T-helper 1 cell treated with Interleukin-12 subunit alpha and Interleukin-12 subunit beta and Interleukin-4 antibody, amounts not matched to agents 30 μg/mL and 1 μg/mL, for 36 hours (primary cell): Measurements from ENCODE around the gene PCDH15.
"Not testable (repeated sequence)": the region's sequence is repeated elsewhere in the genome, so short reads cannot be mapped to it uniquely, and the experiment has no call there.

Source experiments
- H3K27ac Mint-ChIP-seq: one replicate; pipeline ENCODE4 v1.8.0; 2021; ENCODE audit warnings: mild to moderate bottlenecking, mixed read lengths
- H3K27me3 Mint-ChIP-seq: one replicate; pipeline ENCODE4 v1.8.0; 2021; ENCODE audit warnings: low read depth, mixed read lengths
- H3K36me3 Mint-ChIP-seq: one replicate; pipeline ENCODE4 v1.8.0; 2021; ENCODE audit warnings: low read depth, mixed read lengths
- H3K4me1 Mint-ChIP-seq: one replicate; pipeline ENCODE4 v1.8.0; 2021; ENCODE audit warnings: low read depth, mixed read lengths
- H3K4me3 Mint-ChIP-seq: one replicate; pipeline ENCODE4 v1.8.0; 2021; ENCODE audit warnings: mild to moderate bottlenecking, moderate library complexity, mixed read lengths
- H3K9me3 Mint-ChIP-seq: one replicate; pipeline ENCODE4 v1.8.0; 2021; ENCODE audit warnings: mixed read lengths

Gene PCDH15

DNA sequence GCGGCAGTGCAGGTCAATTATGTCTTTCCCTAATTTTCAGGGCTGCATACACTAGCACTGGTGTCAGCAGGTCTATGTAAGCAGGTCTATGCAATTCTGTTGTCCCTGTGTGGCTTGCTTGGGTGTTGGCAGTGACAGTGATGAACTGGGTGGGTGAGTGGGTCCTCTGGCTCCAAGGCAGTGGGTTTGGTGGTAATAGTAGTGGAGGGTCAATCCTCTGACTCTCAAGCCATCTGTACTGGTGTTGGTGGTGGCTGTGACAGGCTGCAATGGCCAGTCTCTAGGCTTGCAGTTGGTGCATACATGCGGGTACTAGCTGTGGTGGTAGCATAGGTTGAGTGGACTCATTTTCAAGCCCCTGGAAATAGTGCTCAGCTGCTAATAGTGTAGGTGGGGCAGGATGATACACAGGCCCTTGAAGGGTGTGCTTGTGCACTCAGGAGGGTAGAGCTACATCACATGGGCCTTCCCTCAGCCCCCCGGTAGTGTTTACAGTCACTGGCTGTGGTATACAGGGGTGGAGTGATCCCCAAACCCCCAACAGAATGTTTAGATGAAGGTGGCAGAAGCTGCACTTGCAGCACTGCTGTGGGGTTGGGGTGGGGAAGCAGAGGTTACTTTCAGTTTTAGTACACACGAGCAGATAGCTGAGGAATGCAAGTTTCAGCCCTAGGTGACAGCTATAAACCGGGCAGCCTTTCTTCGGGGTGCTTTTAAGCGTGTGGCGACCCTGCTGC is 331.3 kb downstream of the PCDH15 start:
- Mint-ChIP-seq H3K36me3 (no peaks in the 10 kb centered on the region), H3K4me3 (no peak overlapping the region), H3K9me3 (peaks cover 3% of the 10 kb centered on the region), H3K4me1 (no peaks in the 10 kb centered on the region), H3K27ac (no peak overlapping the region), H3K27me3 (no peaks in the 10 kb centered on the region)

DNA sequence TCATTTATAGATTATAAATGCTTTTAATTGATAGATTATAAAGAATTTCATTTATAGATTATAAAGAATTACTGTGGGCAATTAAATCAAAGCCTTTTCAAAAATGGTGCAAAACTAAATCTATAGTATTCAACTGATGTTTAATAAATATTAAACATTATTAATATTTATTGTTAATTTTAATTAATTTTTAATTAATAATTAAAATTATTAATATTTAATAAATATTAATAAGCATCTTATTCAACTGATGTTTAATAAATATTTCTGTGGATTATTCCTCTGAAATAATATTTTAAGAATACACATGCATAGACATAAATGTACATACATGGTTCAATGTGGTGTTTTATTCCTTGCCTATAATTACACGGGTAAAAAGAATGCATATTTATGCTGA is 346.8 kb downstream of the PCDH15 start:
- Mint-ChIP-seq H3K9me3 (peaks cover 5% of the 10 kb centered on the region), H3K4me1 (no peaks in the 10 kb centered on the region), H3K4me3 (no peak overlapping the region), H3K36me3 (no peaks in the 10 kb centered on the region), H3K27ac (no peak overlapping the region), H3K27me3 (no peaks in the 10 kb centered on the region)

DNA sequence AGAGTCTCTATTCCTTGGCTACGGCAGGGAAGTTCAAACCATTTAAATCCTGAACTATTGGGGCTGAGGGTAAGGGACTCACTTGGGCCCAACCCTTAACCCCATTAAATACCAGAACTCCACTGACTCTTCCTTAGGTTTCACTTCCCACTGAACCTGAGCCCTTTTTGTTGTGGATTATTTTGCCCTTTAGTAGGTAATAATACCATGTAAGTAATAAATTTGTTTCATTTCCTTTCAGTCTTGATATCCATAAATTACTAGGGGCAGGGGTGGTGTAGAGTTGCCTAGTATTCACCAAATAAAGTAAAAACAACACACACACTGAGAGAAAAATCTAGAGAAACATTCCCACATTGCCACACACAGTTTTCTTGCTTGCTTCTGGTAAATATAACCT is 352.0 kb downstream of the PCDH15 start:
- Mint-ChIP-seq H3K4me1 (no peaks in the 10 kb centered on the region), H3K36me3 (no peaks in the 10 kb centered on the region), H3K27me3 (no peaks in the 10 kb centered on the region), H3K4me3 (no peak overlapping the region), H3K9me3 (no peaks in the 10 kb centered on the region), H3K27ac (no peak overlapping the region)

DNA sequence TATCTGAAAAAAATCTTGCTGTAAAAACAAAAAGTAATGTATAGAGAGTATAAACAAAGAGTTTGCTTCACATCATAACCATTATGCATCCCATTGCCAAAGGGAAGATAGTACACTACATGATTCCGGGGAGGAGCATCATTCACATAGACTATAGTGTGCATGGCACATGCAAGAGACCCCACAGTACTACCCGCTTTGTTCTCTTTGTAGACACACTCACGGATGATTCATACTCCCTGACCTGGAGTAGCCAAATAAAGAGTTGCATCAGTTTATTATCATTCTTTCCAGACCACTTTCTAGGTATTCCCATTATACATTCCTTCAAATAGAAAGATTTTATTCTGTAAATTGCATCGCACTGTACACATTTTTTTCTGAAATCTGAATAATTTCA is 356.9 kb downstream of the PCDH15 start:
- H3K4me1 Mint-ChIP-seq, result no peaks in the 10 kb centered on the region
- H3K27ac Mint-ChIP-seq, result no peak overlapping the region
- H3K27me3 Mint-ChIP-seq, result no peaks in the 10 kb centered on the region
- no peak overlapping the region for H3K4me3 Mint-ChIP-seq
- H3K36me3 Mint-ChIP-seq, result no peaks in the 10 kb centered on the region
- no peaks in the 10 kb centered on the region for H3K9me3 Mint-ChIP-seq

GRCh38 chr10:54441275-54441674 is 359.8 kb downstream of the PCDH15 start:
- Mint-ChIP-seq H3K4me3 (no peak overlapping the region), H3K9me3 (no peaks in the 10 kb centered on the region), H3K27ac (no peak overlapping the region), H3K27me3 (no peaks in the 10 kb centered on the region), H3K4me1 (no peaks in the 10 kb centered on the region), H3K36me3 (no peaks in the 10 kb centered on the region)

DNA sequence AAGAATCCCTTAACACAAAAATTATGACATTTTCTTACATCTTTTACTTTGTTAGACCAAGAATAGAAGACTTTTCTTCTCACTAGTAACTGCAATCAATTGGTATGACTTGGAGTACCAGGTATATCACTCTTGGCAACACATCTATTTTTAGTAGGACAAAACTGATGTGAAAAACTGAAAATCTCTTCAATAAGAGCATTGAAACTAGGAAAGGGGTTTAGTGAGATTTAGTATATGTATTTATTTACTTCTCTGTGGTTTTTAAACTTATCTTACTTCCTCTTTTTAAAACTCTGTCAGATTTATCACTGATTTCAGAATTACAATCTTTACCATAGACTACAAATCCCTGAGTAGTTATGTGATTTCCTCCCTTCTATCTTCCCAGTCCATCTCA is 366.2 kb downstream of the PCDH15 start:
- Mint-ChIP-seq H3K36me3 (no peaks in the 10 kb centered on the region), H3K4me1 (no peaks in the 10 kb centered on the region), H3K27me3 (no peaks in the 10 kb centered on the region), H3K4me3 (no peak overlapping the region), H3K27ac (no peak overlapping the region), H3K9me3 (peaks cover 3% of the 10 kb centered on the region)

- no peak overlapping the region for H3K27ac Mint-ChIP-seq
- H3K9me3 Mint-ChIP-seq, result peaks cover 17% of the 10 kb centered on the region
- no peaks in the 10 kb centered on the region for H3K27me3 Mint-ChIP-seq
- H3K4me3 Mint-ChIP-seq, result no peak overlapping the region
- no peaks in the 10 kb centered on the region for H3K4me1 Mint-ChIP-seq
- H3K36me3 Mint-ChIP-seq, result no peaks in the 10 kb centered on the region
Observed at GRCh38 chr10:54415483-54415882, 385.5 kb downstream of the PCDH15 start.

GRCh38 chr10:54402576-54402975 is 398.5 kb downstream of the PCDH15 start:
- H3K27me3 Mint-ChIP-seq, result no peaks in the 10 kb centered on the region
- no peak overlapping the region for H3K27ac Mint-ChIP-seq
- H3K36me3 Mint-ChIP-seq, result no peaks in the 10 kb centered on the region
- no peaks in the 10 kb centered on the region for H3K4me1 Mint-ChIP-seq
- no peak overlapping the region for H3K4me3 Mint-ChIP-seq
- no peaks in the 10 kb centered on the region for H3K9me3 Mint-ChIP-seq

- no peak overlapping the region for H3K4me3 Mint-ChIP-seq
- no peak overlapping the region for H3K27ac Mint-ChIP-seq
- no peaks in the 10 kb centered on the region for H3K36me3 Mint-ChIP-seq
- H3K9me3 Mint-ChIP-seq, result peaks cover 7% of the 10 kb centered on the region
- no peaks in the 10 kb centered on the region for H3K27me3 Mint-ChIP-seq
- H3K4me1 Mint-ChIP-seq, result no peaks in the 10 kb centered on the region
Observed at GRCh38 chr10:54396031-54396430, 405.0 kb downstream of the PCDH15 start.

DNA sequence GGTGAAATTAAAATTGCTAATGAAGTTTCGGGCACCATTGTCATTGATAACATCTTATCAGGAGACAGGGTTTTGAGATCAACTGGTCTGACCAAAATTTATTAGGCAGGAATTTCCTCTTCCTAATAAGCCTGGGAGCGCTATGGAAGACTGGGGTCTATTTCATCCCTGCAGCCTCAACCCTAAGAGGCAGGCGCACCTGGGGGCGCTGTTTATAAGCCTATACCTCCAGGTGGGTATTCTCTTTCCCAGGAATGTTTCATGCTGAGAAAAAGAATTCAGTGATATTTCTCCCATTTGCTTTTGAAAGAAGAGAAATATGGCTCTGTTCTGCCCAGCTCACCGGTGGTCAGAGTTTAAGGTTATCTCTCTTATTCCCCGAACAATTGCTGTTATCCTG is 406.4 kb downstream of the PCDH15 start:
- not testable (repeated sequence) for H3K36me3 Mint-ChIP-seq, H3K4me1 Mint-ChIP-seq, H3K27ac Mint-ChIP-seq, H3K4me3 Mint-ChIP-seq, H3K27me3 Mint-ChIP-seq
- H3K9me3 Mint-ChIP-seq, result peaks cover 10% of the 10 kb centered on the region

- H3K9me3 Mint-ChIP-seq, result no peaks in the 10 kb centered on the region
- no peaks in the 10 kb centered on the region for H3K4me1 Mint-ChIP-seq
- no peaks in the 10 kb centered on the region for H3K36me3 Mint-ChIP-seq
- H3K4me3 Mint-ChIP-seq, result no peak overlapping the region
- H3K27ac Mint-ChIP-seq, result no peak overlapping the region
- H3K27me3 Mint-ChIP-seq, result no peaks in the 10 kb centered on the region
Observed at GRCh38 chr10:54372179-54372578, 428.9 kb downstream of the PCDH15 start.

GRCh38 chr10:54368984-54369383 is 432.0 kb downstream of the PCDH15 start:
- no peak overlapping the region for H3K4me3 Mint-ChIP-seq
- H3K27me3 Mint-ChIP-seq, result no peaks in the 10 kb centered on the region
- H3K27ac Mint-ChIP-seq, result no peak overlapping the region
- peaks cover 5% of the 10 kb centered on the region for H3K9me3 Mint-ChIP-seq
- no peaks in the 10 kb centered on the region for H3K4me1 Mint-ChIP-seq
- H3K36me3 Mint-ChIP-seq, result no peaks in the 10 kb centered on the region

DNA sequence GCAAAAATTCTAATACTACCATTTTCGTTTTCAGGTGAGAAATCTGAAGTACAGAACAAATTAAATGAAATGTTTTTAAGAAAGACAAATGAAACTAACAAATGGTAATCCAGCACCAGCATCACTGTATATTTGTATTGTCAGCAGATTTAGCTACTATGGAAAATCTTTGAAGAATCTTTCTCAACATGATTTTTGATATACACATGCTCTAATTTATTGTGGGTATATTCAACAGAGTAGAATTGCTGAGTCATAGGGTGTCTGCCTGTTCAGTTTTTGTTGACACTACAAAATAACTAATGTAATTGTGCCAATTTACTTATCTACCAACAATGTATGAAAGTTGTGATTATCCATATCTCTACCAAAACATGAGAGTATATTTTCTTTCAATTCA is 437.6 kb downstream of the PCDH15 start:
- Mint-ChIP-seq H3K4me3 (no peak overlapping the region), H3K27ac (no peak overlapping the region), H3K36me3 (no peaks in the 10 kb centered on the region), H3K27me3 (no peaks in the 10 kb centered on the region), H3K9me3 (peaks cover 10% of the 10 kb centered on the region), H3K4me1 (no peaks in the 10 kb centered on the region)

DNA sequence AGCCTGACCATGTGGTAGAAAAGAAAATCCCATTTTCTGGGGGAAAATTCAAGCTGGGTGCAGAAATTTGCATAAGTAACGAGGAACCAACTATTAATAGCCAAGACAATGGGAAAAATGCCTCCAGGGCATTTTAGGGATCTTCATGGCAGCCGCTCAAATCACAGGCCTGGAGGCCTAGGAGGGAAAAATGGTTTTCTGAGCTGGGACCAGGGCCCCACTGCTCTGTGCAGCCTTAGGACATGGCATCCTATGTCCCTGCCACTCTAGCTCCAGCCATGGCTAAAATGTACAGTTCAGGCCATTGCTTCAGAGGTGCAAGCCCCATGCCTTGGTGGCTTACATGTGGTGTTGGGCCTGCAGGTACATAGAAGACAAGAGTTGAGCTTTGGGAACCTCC is 459.0 kb downstream of the PCDH15 start:
- peaks cover 18% of the 10 kb centered on the region for H3K9me3 Mint-ChIP-seq
- no peaks in the 10 kb centered on the region for H3K27me3 Mint-ChIP-seq
- no peaks in the 10 kb centered on the region for H3K4me1 Mint-ChIP-seq
- H3K36me3 Mint-ChIP-seq, result no peaks in the 10 kb centered on the region
- H3K4me3 Mint-ChIP-seq, result no peak overlapping the region
- no peak overlapping the region for H3K27ac Mint-ChIP-seq

GRCh38 chr10:54335296-54335695 is 465.7 kb downstream of the PCDH15 start:
- Mint-ChIP-seq H3K27ac (no peak overlapping the region), H3K9me3 (peaks cover 2% of the 10 kb centered on the region), H3K4me3 (no peak overlapping the region), H3K36me3 (no peaks in the 10 kb centered on the region), H3K27me3 (no peaks in the 10 kb centered on the region), H3K4me1 (no peaks in the 10 kb centered on the region)

GRCh38 chr10:54319341-54319740 is 481.7 kb downstream of the PCDH15 start:
- Mint-ChIP-seq H3K4me3 (no peak overlapping the region), H3K27ac (no peak overlapping the region), H3K27me3 (no peaks in the 10 kb centered on the region), H3K9me3 (peaks cover 12% of the 10 kb centered on the region), H3K36me3 (no peaks in the 10 kb centered on the region), H3K4me1 (no peaks in the 10 kb centered on the region)
